ENCODE results near the gene AKT3.
"Not testable (repeated sequence)": the region's sequence is repeated elsewhere in the genome, so short reads cannot be mapped to it uniquely, and the experiment has no call there.

Gene AKT3

GRCh38 chr1:243837907-243838535, 12.0 kb downstream of the AKT3 start:
- no peak for DNase-seq

DNA sequence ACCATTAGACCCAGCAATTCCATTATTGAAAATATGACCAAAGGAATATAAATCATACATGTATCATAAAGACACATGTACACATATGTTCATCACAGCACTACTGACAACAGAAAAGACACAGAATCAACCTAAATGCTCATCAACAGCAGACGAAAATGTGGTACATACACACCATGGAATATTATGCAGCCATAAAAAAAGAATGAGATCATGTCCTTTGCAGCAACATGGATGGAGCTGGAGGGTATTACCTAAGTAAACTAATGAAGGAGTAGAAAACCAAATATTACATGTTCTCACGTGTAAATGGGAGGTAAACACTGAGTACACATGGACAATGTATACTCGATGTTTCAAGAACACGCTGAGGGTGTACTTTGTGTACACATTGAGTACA, 15.9 kb downstream of the AKT3 start:
- no peak for DNase-seq

- DNase-seq, result no peak
Observed at GRCh38 chr1:243831463-243831862, 18.6 kb downstream of the AKT3 start.

GRCh38 chr1:243827206-243827605, 22.8 kb downstream of the AKT3 start:
- DNase-seq, result no peak

GRCh38 chr1:243824907-243825306, 25.1 kb downstream of the AKT3 start:
- not testable (repeated sequence) for DNase-seq

- DNase-seq, result no peak
Observed at GRCh38 chr1:243821177-243821680, 28.8 kb downstream of the AKT3 start.

GRCh38 chr1:243819438-243819839, 30.6 kb downstream of the AKT3 start:
- no peak for DNase-seq

DNA sequence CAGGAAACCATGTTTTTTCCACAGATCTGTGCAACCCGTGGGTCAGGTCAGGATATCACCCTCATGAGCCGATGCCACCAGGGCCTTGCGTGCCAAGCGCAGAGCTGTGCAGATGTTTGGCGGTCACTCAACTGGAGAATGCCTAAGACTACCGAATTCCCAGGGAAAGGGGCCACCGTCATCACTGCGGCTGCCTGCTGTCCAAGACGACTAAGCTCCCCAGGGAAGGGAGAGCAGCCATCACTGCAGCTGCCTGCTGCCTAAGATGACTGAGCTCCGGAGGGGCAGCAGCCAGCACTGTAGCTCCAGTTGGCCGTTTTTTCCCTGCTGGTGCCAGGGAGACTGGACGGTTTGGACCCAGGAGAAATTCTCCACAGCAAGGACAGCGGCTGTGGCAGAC, 31.1 kb downstream of the AKT3 start:
- DNase-seq, result no peak

GRCh38 chr1:243814718-243815117, 35.3 kb downstream of the AKT3 start:
- no peak for DNase-seq

- DNase-seq, result not testable (repeated sequence)
Observed at GRCh38 chr1:243807346-243807745, 42.7 kb downstream of the AKT3 start.

GRCh38 chr1:243806310-243806709, 43.7 kb downstream of the AKT3 start:
- no peak for DNase-seq

DNA sequence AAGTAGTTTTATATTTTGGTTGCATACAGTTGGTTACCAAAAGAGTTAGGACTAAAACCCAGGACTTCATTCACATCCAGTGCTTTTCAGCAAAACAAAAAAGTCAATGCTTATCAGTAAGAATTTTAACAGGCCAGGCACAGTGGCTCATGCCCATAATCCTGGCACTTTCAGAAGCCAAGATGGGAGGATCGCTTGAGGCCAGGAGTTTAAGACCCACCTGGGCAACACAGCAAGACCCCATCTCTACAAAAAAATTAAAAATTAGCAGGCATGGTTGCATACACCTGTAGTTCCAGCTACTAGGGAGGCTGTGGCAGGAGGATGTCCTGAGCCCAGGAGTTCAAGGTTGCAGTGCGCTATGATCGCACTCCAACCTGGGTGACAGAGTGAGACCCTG, 47.3 kb downstream of the AKT3 start:
- no peak for DNase-seq

- DNase-seq, result no peak
Observed at GRCh38 chr1:243801378-243801777, 48.7 kb downstream of the AKT3 start.

- DNase-seq, result no peak
Observed at GRCh38 chr1:243799908-243800307, 50.1 kb downstream of the AKT3 start.

DNA sequence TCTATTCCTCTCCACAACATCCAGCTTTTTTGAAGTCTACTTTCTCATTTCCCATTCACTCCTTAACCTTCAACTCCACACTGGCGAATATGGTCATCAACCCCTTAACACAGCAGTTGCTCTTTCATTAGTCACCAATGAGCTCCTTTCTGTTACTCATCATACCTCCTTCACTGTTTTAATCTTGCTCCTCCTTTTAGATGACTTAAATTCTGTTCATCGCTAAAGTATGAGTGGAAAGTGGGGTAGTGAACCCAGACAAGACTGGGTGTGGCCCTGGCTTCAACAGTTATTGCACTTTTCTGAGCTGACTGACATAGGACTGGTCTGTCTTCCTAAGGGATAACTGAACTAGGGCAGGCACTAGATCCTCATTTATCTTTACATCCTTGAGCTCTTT, 51.3 kb downstream of the AKT3 start:
- no peak for DNase-seq

DNA sequence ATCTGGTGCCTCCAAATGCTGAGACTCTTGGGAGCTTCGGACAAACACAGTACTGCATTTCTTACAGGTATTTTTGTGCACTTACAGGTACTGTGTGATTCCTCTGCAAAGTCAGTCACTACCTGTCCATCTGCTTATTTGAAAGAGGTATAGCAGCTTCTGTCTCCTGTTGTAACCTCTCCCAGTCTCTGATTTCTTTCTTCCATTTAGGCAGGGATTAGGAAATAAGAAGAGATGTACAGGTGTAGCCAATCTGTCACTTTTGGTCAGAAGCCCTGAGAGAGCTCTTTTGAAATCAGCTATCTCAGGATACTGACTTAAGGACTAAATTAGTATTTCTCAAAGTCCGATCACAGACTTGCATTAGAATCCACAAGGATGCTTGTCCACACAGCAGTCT, 54.0 kb downstream of the AKT3 start:
- no peak for DNase-seq

- no peak for DNase-seq
Observed at GRCh38 chr1:243793298-243793697, 56.7 kb downstream of the AKT3 start.

- DNase-seq, result no peak
Observed at GRCh38 chr1:243792891-243793290, 57.2 kb downstream of the AKT3 start.

DNA sequence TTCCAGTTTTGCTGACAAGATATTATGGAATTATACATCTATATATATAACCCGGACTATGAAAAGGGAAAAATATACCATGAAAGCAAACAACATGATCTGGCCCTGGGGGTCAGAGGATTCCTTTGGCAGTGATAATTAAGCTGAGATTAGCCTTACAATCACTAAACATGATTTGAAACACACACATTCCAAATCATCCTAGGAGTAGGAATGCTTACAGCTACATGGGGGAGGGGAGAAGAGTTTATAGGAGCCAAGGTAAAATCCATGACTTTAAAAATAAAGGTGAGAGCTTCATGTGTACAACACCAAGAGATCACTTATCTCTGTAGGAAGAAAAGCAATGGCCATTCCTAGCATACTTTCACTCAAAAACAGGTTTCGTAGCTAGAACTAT, 57.6 kb downstream of the AKT3 start:
- no peak for DNase-seq

- no peak for DNase-seq
Observed at GRCh38 chr1:243791586-243792267, 58.3 kb downstream of the AKT3 start.

- DNase-seq, result no peak
Observed at GRCh38 chr1:243790404-243790803, 59.6 kb downstream of the AKT3 start.

DNA sequence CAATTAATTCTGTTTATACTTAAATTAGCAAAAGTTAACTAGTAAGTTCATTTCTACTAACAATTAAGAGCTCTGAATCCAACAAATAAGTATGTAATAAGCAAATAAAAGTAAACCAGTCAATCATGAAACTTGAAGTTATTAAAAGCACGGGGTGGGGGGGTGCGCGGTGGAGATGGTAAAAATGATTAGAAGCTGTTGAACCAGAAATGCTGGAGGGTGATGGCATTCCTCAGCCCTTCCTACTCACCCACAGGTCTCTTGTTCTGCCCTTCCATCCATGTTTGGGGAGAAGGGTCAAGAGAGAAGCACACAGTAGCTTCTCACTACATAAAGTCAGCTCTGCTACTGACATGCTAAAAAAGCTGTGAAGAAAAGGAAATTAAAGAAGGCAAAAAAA, 63.5 kb downstream of the AKT3 start:
- no peak for DNase-seq

DNA sequence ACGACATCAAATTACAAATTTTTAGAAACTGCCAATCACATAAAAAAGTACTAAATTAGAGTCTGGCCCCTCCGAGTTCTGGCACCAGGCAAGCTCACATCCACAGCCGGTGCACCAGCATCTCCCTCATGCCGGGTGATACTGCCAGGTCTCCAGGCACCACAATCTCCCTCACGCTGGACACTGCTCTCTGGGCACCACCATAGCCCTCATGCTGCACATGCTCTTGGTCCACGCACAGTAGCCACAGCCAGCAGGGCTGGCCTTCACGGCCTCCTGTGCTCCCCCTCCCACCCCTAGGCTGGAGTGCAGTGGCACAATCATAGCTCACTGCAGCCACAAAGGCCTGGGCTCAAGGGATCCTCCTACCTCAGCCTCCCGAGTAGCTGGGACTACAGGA, 65.5 kb downstream of the AKT3 start:
- DNase-seq, result no peak

DNA sequence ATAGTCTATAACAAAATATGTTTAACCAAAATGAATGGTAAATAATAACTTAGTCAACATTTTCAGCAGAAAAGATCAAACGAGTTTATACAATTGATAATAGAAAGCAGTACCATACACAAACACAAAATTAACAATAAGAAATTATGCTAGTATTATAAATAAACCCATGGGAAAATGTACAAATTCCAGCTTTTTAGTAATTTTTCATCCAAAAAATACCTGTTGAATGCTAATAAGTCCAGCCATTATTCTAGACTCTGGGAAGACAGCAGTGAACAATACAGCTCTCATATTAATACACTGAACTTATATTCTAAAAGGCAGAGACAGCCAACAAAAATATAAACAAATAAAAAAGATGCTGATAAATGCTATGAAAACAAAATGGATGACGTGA, 66.3 kb downstream of the AKT3 start:
- no peak for DNase-seq

Measured in stimulated activated CD4-positive, alpha-beta T cell treated with anti-CD3 and anti-CD28 coated beads, Interleukin-2, amount 100 ng/mL, for 24 hours (primary cell).